Neural progenitor cell (in vitro differentiated cells): ENCODE results near the gene FCMR.

ENCODE experiments used
- EZH2 ChIP-seq: fragments of 200-600 bp; sonication (generic); IDR thresholded peaks from 2 replicates; pipeline ENCODE4 v1.6.1; 2017; ENCODE audit warnings: antibody characterized with exemption, mild to moderate bottlenecking, moderate library complexity
- EZH2phosphoT487 ChIP-seq: fragments of 200-600 bp; sonication (generic); IDR thresholded peaks from 2 replicates; pipeline ENCODE4 v1.6.1; 2017; ENCODE audit warnings: antibody characterized with exemption
- TF ChIP-seq, protein P1 (sequence below): fragments of 200-600 bp; sonication (generic); IDR thresholded peaks from 2 replicates; pipeline ENCODE4 v1.5.1; 2017; ENCODE audit warnings: antibody characterized with exemption, mild to moderate bottlenecking

DNA sequence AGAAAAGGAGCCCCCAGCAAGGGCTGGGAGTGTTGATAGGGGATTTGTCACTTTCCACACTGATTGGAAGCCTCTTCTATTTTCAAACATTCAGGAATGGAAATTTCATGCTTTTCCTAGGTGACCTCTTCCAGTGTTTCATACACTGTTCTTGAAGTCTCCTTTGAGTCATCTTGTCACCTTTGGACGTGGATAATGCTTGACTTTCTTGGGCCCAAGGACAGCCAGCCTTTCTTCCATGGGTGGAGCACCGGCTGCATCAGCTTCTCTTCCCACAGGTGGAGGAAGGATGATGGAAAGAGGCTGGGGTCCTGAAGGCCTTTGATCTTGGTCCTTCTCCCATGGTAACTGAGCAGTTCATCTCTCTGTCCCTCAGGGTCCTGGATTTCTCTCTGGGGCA lies 36.4 kb upstream of the FCMR start:
- TF ChIP-seq, protein P1, sequence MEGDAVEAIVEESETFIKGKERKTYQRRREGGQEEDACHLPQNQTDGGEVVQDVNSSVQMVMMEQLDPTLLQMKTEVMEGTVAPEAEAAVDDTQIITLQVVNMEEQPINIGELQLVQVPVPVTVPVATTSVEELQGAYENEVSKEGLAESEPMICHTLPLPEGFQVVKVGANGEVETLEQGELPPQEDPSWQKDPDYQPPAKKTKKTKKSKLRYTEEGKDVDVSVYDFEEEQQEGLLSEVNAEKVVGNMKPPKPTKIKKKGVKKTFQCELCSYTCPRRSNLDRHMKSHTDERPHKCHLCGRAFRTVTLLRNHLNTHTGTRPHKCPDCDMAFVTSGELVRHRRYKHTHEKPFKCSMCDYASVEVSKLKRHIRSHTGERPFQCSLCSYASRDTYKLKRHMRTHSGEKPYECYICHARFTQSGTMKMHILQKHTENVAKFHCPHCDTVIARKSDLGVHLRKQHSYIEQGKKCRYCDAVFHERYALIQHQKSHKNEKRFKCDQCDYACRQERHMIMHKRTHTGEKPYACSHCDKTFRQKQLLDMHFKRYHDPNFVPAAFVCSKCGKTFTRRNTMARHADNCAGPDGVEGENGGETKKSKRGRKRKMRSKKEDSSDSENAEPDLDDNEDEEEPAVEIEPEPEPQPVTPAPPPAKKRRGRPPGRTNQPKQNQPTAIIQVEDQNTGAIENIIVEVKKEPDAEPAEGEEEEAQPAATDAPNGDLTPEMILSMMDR = no peak
- TF ChIP-seq EZH2phosphoT487 = no peak
- TF ChIP-seq EZH2 = no peak
